GM06990 (cell line): ENCODE results near the gene PIGQ.

Experiments
- DNase-seq: peaks from one replicate; pipeline ENCODE4 v3.0.0-alpha.2; 2011; ENCODE audit not compliant: insufficient read length; ENCODE audit errors: extremely low read depth
- H3K27me3 ChIP-seq: replicated peaks from 2 replicates; pipeline ENCODE4 v1.6.0; 2011; ENCODE audit warnings: low read length; ENCODE audit not compliant: control insufficient read depth, insufficient read depth
- H3K36me3 ChIP-seq: 2 replicates; pipeline ENCODE4 v1.5.1; 2011; ENCODE audit warnings: low read length; ENCODE audit not compliant: control insufficient read depth, insufficient read depth
- H3K4me3 ChIP-seq: replicated peaks from 2 replicates; pipeline ENCODE4 v1.5.1; 2011; ENCODE audit warnings: low read depth, mild to moderate bottlenecking, control low read depth, low read length
- CTCF ChIP-seq: IDR thresholded peaks from 2 replicates; pipeline ENCODE4 v1.5.1; 2011; ENCODE audit warnings: low read length, control low read depth, mild to moderate bottlenecking, inconsistent platforms; ENCODE audit not compliant: insufficient read depth, poor library complexity, severe bottlenecking

Gene PIGQ

GRCh38 chr16:528111-529011 is 41.4 kb upstream of the PIGQ start:
- H3K4me3 ChIP-seq: peak overlapping the region; percentile 85
- peaks cover 3% of the 10 kb centered on the region for H3K36me3 ChIP-seq
- peak; percentile 50 for DNase-seq
- no peak for TF ChIP-seq CTCF
- no peaks in the 10 kb centered on the region for H3K27me3 ChIP-seq

- no peaks in the 10 kb centered on the region for H3K27me3 ChIP-seq
- TF ChIP-seq CTCF: no peak
- peak overlapping the region; percentile 85 for H3K4me3 ChIP-seq
- no peak for DNase-seq
- peaks cover 3% of the 10 kb centered on the region for H3K36me3 ChIP-seq
Measured at GRCh38 chr16:529012-529575, 40.7 kb upstream of the PIGQ start.

GRCh38 chr16:530111-530817 is 39.5 kb upstream of the PIGQ start:
- DNase-seq: no peak
- Histone ChIP-seq H3K4me3 (no peak overlapping the region), H3K27me3 (no peaks in the 10 kb centered on the region), H3K36me3 (peaks cover 7% of the 10 kb centered on the region)
- no peak for TF ChIP-seq CTCF

- Histone ChIP-seq H3K27me3 (no peaks in the 10 kb centered on the region), H3K36me3 (peaks cover 7% of the 10 kb centered on the region), H3K4me3 (no peak overlapping the region)
- DNase-seq: no peak
- no peak for TF ChIP-seq CTCF
Measured at GRCh38 chr16:531494-532125, 38.2 kb upstream of the PIGQ start.

GRCh38 chr16:533391-534123 is 36.2 kb upstream of the PIGQ start:
- H3K36me3 ChIP-seq: peaks cover 13% of the 10 kb centered on the region
- no peaks in the 10 kb centered on the region for H3K27me3 ChIP-seq
- DNase-seq: no peak
- no peak overlapping the region for H3K4me3 ChIP-seq
- TF ChIP-seq CTCF: no peak
